BLaER1 treated with 17β-estradiol and CSF1 and Interleukin-3, amounts not matched to agents 10 nM and 100 nM (cell line): ENCODE results near the gene MCF2L.

ENCODE experiments used
- H3K27ac ChIP-seq, 11 experiments: shearing (Covaris generic); formaldehyde crosslinking; 2 replicates each; pipeline ENCODE4 v1.8.1; 2022
- H3K27me3 ChIP-seq, 11 experiments: shearing (Covaris generic); formaldehyde crosslinking; 2 replicates each; pipeline ENCODE4 v1.8.1; 2022
- H3K36me3 ChIP-seq, 11 experiments: shearing (Covaris generic); formaldehyde crosslinking; 2 replicates each; pipeline ENCODE4 v1.8.1; 2022
- H3K4me1 ChIP-seq, 10 experiments: shearing (Covaris generic); formaldehyde crosslinking; 2 replicates each; pipeline ENCODE4 v1.8.1; 2022
- H3K4me2 ChIP-seq, 11 experiments: shearing (Covaris generic); formaldehyde crosslinking; 2 replicates each; pipeline ENCODE4 v1.8.1; 2022
- H3K4me3 ChIP-seq, 10 experiments: shearing (Covaris generic); formaldehyde crosslinking; 2 replicates each; pipeline ENCODE4 v1.8.1; 2022
- H3K9ac ChIP-seq, 11 experiments: shearing (Covaris generic); formaldehyde crosslinking; 2 replicates each; pipeline ENCODE4 v1.8.1; 2022
- H3K9me3 ChIP-seq, 11 experiments: shearing (Covaris generic); formaldehyde crosslinking; replicated peaks in 1 of 11; 2 replicates each; pipeline ENCODE4 v1.8.1; 2022
- H4K20me1 ChIP-seq, 11 experiments: shearing (Covaris generic); formaldehyde crosslinking; 2 replicates each; pipeline ENCODE4 v1.8.1; 2022
- Cebpa-rat ChIP-seq, 11 experiments: shearing (Covaris generic); IDR thresholded peaks; 2 replicates each; pipeline ENCODE4 v1.8.1; 2022

The MCF2L gene

DNA sequence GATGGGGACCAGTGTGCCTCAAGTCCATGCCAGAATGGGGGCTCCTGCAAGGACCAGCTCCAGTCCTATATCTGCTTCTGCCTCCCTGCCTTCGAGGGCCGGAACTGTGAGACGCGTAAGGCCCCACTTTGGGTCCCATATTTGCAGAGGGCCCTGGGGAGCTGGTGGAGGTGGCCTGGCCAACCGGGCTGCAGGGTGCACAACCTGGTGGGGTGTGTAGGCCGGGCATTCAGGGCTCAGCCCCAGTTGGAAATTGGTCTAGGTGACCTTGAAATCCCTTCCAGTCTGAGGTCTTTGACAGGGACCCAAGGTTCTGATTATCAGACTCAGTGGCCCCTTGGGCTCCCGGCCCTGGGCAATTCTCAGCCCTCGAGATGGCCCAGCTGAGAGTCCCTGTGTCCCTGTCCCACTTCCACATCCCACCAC lies 144.8 kb downstream of the MCF2L start:
- Histone ChIP-seq H3K27ac (no peak overlapping the region), H3K4me2 (no peak overlapping the region), H3K9ac (no peak overlapping the region), H3K36me3 (no peaks in the 10 kb centered on the region), H3K4me1 (peaks cover 0 to 14% (median 7%) of the 10 kb centered on the region in 10 experiments; a peak in 7 of 20 replicates), H4K20me1 (peaks cover 0 to 4% (median 0%) of the 10 kb centered on the region in 11 experiments; a peak in 1 of 22 replicates), H3K4me3 (no peak overlapping the region), H3K27me3 (no peaks in the 10 kb centered on the region), H3K9me3 (peaks cover 21 to 24% (median 22%) of the 10 kb centered on the region in 11 experiments)
- no peak for TF ChIP-seq Cebpa-rat (IDR thresholded peaks at IDR 0.05)

GRCh38 chr13:113114511-113115362 lies 145.7 kb downstream of the MCF2L start:
- H3K9me3 ChIP-seq = peaks cover 12 to 15% (median 14%) of the 10 kb centered on the region in 11 experiments
- no peak overlapping the region for H3K27ac ChIP-seq
- peaks cover 0 to 14% (median 7%) of the 10 kb centered on the region in 10 experiments; a peak in 7 of 20 replicates for H3K4me1 ChIP-seq
- no peaks in the 10 kb centered on the region for H3K27me3 ChIP-seq
- no peak overlapping the region for H3K4me2 ChIP-seq
- no peaks in the 10 kb centered on the region for H3K36me3 ChIP-seq
- TF ChIP-seq Cebpa-rat (IDR thresholded peaks at IDR 0.05) = no peak
- H3K9ac ChIP-seq = no peak overlapping the region
- H4K20me1 ChIP-seq = peaks cover 0 to 4% (median 0%) of the 10 kb centered on the region in 11 experiments; a peak in 1 of 22 replicates
- H3K4me3 ChIP-seq = no peak overlapping the region

DNA sequence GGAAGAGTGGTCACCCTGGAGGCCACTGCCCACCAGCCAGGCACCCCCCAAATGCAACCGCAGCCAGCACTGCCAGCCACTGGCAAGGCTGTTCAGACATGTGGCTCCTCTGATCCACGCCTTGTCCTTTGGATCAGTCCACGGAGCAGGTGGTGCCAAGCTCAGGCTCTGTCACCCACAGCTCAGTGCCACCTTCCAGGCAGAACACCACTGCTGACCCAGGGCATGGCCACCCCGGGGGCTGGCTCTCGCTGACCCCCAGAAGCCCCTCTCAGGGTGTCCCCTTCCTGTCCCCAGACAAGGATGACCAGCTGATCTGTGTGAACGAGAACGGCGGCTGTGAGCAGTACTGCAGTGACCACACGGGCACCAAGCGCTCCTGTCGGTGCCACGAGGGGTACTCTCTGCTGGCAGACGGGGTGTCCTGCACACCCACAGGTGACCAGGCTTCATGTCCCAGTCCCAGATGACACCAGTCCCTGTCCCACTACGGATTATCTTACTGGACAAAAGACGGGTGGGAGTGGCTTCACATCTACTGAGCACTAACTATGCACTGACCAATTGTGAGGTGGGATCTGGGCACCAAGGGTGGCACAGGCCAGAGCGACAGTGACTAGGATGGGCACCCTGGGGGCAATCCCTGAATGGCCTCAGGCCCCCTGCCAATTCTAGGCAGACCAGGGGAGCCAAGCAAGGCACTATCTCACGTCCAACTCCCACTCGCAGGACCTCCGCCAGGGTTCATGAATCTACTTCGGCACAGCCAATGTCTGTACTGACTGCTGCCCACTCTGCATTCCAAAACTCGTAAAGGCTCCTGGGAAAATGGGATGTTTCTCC lies 146.6 kb downstream of the MCF2L start:
- H3K9ac ChIP-seq = no peak overlapping the region
- no peak for TF ChIP-seq Cebpa-rat (IDR thresholded peaks at IDR 0.05)
- no peaks in the 10 kb centered on the region for H3K36me3 ChIP-seq
- H3K4me2 ChIP-seq = no peak overlapping the region
- H4K20me1 ChIP-seq = peaks cover 0 to 4% (median 0%) of the 10 kb centered on the region in 11 experiments; a peak in 1 of 22 replicates
- H3K27ac ChIP-seq = no peak overlapping the region
- H3K9me3 ChIP-seq = peaks cover 3 to 6% (median 5%) of the 10 kb centered on the region in 11 experiments; a peak in 21 of 22 replicates
- no peaks in the 10 kb centered on the region for H3K27me3 ChIP-seq
- H3K4me3 ChIP-seq = no peak overlapping the region
- H3K4me1 ChIP-seq = peaks cover 0 to 14% (median 7%) of the 10 kb centered on the region in 10 experiments; a peak in 7 of 20 replicates

DNA sequence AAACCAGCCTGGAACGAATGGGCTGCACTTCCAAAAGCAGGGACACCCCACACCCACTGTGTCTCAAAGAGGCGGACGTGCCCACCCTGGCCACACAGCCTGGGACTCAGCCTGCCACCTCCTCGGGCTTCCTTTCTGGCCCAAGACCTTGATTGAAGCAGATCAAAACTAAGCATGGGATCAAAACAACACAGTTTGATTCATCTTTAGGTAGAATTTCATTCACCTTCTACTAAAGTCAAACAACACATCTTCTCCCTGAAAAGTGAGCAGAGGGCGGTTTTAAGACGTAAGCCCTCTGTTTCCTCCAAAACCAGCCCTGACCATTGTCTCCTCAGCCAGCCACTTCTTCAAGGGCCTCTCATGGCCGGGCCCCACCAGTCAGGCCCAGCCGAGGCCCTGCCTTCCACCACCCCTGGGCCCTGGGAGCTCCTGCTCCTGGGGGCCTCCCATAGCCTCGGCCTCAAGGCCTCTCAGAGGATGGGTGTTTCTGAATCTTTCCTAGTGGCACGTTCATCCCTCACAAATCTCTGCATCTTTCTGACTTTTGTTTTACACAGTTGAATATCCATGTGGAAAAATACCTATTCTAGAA lies 147.3 kb downstream of the MCF2L start:
- TF ChIP-seq Cebpa-rat (IDR thresholded peaks at IDR 0.05) = no peak
- H3K9ac ChIP-seq = no peak overlapping the region
- H3K27ac ChIP-seq = no peak overlapping the region

DNA sequence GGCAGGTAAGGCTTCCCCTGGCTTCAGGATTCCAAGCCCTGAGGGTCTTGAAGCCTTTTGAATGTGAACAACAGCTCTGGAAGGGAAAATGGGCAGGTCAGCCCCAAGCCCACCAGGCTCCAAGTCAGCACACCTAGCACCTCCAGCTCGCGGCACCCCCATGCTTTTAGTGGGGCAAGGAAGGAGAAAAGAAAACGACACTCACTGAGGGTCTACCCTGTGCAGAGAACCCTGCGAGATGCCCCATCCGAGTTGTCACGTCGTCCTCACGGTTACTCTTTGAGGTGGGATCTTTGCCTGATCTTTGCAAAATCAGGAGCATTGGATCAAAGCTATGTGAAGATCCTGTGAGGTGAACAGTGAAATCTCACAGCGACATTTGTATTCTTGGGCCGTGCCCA lies 147.9 kb downstream of the MCF2L start:
- no peaks in the 10 kb centered on the region for H3K27me3 ChIP-seq
- H4K20me1 ChIP-seq = peaks cover 0 to 4% (median 0%) of the 10 kb centered on the region in 11 experiments; a peak in 2 of 22 replicates
- H3K4me3 ChIP-seq = no peak overlapping the region
- no peak for TF ChIP-seq Cebpa-rat (IDR thresholded peaks at IDR 0.05)
- H3K36me3 ChIP-seq = no peaks in the 10 kb centered on the region
- no peaks in the 10 kb centered on the region for H3K9me3 ChIP-seq
- H3K4me2 ChIP-seq = no peak overlapping the region
- no peak overlapping the region for H3K27ac ChIP-seq
- no peak overlapping the region for H3K9ac ChIP-seq
- peaks cover 0 to 14% (median 7%) of the 10 kb centered on the region in 10 experiments; a peak in 7 of 20 replicates for H3K4me1 ChIP-seq

More for the DNA sequence above, 147.3 kb downstream of the MCF2L start:
- Histone ChIP-seq H3K4me1 (peaks cover 0 to 14% (median 7%) of the 10 kb centered on the region in 10 experiments; a peak in 7 of 20 replicates), H4K20me1 (peaks cover 0 to 4% (median 0%) of the 10 kb centered on the region in 11 experiments; a peak in 2 of 22 replicates), H3K27me3 (no peaks in the 10 kb centered on the region), H3K4me3 (no peak overlapping the region), H3K36me3 (no peaks in the 10 kb centered on the region), H3K4me2 (no peak overlapping the region), H3K9me3 (no peaks in the 10 kb centered on the region)

DNA sequence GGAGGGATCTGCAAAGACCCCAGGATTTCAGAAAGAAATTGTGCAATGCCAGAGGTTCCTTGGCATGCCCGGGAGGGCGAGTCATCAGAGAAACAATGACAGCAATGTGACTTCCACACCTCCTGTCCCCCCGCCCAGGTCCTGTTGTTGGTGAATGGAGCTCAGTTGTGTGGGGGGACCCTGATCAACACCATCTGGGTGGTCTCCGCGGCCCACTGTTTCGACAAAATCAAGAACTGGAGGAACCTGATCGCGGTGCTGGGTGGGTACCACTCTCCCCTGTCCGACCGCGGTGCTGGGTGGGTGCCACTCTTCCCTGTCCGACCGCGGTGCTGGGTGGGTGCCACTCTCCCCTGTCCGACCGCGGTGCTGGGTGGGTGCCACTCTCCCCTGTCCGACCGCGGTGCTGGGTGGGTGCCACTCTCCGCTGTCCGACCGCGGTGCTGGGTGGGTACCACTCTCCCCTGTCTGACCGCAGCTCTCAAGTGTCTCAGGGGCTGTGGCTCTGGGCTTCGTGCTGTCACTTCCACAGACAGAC lies 148.4 kb downstream of the MCF2L start:
- Histone ChIP-seq H3K27me3 (no peaks in the 10 kb centered on the region), H3K36me3 (no peaks in the 10 kb centered on the region), H3K27ac (no peak overlapping the region), H3K4me1 (peaks cover 0 to 14% (median 7%) of the 10 kb centered on the region in 10 experiments; a peak in 7 of 20 replicates), H3K9ac (no peak overlapping the region), H3K9me3 (no peaks in the 10 kb centered on the region), H4K20me1 (peaks cover 0 to 4% (median 0%) of the 10 kb centered on the region in 11 experiments; a peak in 2 of 22 replicates), H3K4me3 (no peak overlapping the region), H3K4me2 (peak overlapping the region in 2 of 11 experiments; percentile 12 to 14; a peak in 2 of 22 replicates)
- peak in 2 of 11 experiments; percentile 19 to 49; a peak in 1 of 22 replicates for TF ChIP-seq Cebpa-rat (IDR thresholded peaks at IDR 0.05)

GRCh38 chr13:113117911-113118260 lies 148.9 kb downstream of the MCF2L start:
- no peak overlapping the region for H3K4me3 ChIP-seq
- no peak overlapping the region for H3K27ac ChIP-seq
- H4K20me1 ChIP-seq = peaks cover 0 to 4% (median 0%) of the 10 kb centered on the region in 11 experiments; a peak in 2 of 22 replicates
- no peaks in the 10 kb centered on the region for H3K9me3 ChIP-seq
- peak overlapping the region in 4 of 11 experiments; percentile 12 to 25 (median 16); a peak in 4 of 22 replicates for H3K4me2 ChIP-seq
- H3K9ac ChIP-seq = no peak overlapping the region
- peaks cover 0 to 14% (median 7%) of the 10 kb centered on the region in 10 experiments; a peak in 7 of 20 replicates for H3K4me1 ChIP-seq
- no peaks in the 10 kb centered on the region for H3K27me3 ChIP-seq
- no peaks in the 10 kb centered on the region for H3K36me3 ChIP-seq
- no peak for TF ChIP-seq Cebpa-rat (IDR thresholded peaks at IDR 0.05)

DNA sequence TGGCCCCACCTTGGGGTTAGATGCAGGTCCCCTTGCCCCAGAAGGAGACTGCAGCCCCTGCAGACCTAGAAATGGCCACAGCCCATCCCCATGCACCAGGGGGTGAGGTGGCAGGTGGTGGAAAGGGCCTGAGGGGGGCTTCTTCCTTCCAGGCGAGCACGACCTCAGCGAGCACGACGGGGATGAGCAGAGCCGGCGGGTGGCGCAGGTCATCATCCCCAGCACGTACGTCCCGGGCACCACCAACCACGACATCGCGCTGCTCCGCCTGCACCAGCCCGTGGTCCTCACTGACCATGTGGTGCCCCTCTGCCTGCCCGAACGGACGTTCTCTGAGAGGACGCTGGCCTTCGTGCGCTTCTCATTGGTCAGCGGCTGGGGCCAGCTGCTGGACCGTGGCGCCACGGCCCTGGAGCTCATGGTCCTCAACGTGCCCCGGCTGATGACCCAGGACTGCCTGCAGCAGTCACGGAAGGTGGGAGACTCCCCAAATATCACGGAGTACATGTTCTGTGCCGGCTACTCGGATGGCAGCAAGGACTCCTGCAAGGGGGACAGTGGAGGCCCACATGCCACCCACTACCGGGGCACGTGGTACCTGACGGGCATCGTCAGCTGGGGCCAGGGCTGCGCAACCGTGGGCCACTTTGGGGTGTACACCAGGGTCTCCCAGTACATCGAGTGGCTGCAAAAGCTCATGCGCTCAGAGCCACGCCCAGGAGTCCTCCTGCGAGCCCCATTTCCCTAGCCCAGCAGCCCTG lies 149.4 kb downstream of the MCF2L start:
- Histone ChIP-seq H3K36me3 (no peaks in the 10 kb centered on the region), H3K4me2 (peak overlapping the region in 3 of 11 experiments; percentile 12 to 25 (median 18); a peak in 3 of 22 replicates), H3K9ac (no peak overlapping the region), H4K20me1 (peaks cover 0 to 1% (median 0%) of the 10 kb centered on the region in 11 experiments; a peak in 2 of 22 replicates), H3K4me1 (peaks cover 0 to 14% (median 6%) of the 10 kb centered on the region in 10 experiments; a peak in 7 of 20 replicates), H3K27me3 (no peaks in the 10 kb centered on the region), H3K9me3 (no peaks in the 10 kb centered on the region), H3K27ac (no peak overlapping the region), H3K4me3 (no peak overlapping the region)
- TF ChIP-seq Cebpa-rat (IDR thresholded peaks at IDR 0.05) = no peak
